ENCODE results near the gene RP2.

GRCh38 chrX:46918434-46918833 lies 81.6 kb downstream of the RP2 start:
- TF ChIP-seq CTCF (IDR thresholded peaks at IDR 0.05) (no peak), EP300 (IDR thresholded peaks at IDR 0.05) (no peak), POLR2A (IDR thresholded peaks at IDR 0.05; ENCODE audit: low read depth) (no peak), POLR2AphosphoS5 (IDR thresholded peaks at IDR 0.05) (no peak)

Measured in esophagus muscularis mucosa (tissue), 4 donors.